ENCODE measurements around the gene PHTF1. TPM values are rescaled to one million over a fixed set of nuclear protein-coding genes. Genes with fewer than 3 reads are reported as not detected.

PHTF1 gene
- total RNA-seq, 8 experiments from 2014 or later: 15.8 to 41.4 (median 22.8) TPM

DNA sequence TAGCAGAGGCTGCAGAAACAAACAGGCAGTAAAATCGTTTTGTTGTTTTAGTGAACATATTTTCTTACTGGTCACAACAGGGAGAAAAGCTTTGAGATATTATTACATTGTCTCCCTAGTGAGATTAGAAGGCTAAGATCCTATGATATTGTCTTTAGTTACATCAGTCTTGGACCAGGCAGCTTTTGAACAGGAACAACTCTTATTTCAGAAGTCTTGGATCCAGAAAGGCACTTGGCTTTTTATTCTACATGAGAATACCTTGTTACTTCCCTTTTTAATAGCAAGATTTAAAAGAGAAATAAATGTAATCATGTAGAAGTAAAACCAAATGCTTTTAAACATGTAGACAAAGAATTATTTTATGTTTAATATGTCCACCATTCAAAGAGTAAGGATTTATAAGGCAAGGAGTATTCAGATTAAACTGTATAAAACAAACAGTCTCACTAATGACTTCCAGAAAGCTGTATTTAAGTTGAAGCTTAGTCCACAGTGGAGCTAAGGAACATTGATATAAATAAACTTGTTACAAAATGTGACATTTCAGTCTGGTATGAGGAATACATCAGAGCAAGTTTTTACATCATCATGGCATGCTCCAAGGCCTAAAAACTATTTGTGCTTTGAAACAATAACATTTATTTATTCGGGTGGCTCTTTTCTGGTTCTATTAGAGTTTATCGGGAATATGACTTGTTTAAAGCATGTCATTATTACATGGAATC, 72.2 kb downstream of the PHTF1 start:
- H3K4me3 ChIP-seq: no peak overlapping the region
- H3K4me1 ChIP-seq (replicated peaks in 1 of 2): no peaks in the 10 kb centered on the region
- no peak for ATAC-seq (replicated peaks in 6 of 8)
- 49 to 94% (median 83%) methylated on average over 1 to 3 of the region's 3 CpGs; no CpG with 5 or more reads in 1 of the 10 experiments for WGBS, 10 experiments
- H3K27ac ChIP-seq: no peak overlapping the region
- in situ Hi-C loops (cut with MboI; ENCODE audit: low pct_unique_long_range_greater_than_20kb in 2 of 9, low sequenced_read_pairs in 9 of 9, unreplicated experiment in 9 of 9): loop anchor here in 7 of 9 experiments (10.0 to 25.0 kb wide), 3 partner anchors 542 to 552 kb away; no protein-coding TSS in a partner anchor

GRCh38 chr1:113684153-113684541, 75.1 kb downstream of the PHTF1 start:
- ATAC-seq (replicated peaks in 6 of 8): peak in 4 of 8 experiments; percentile 40 to 99 (median 91)
- Histone ChIP-seq H3K4me3 (no peak overlapping the region), H3K27ac (no peak overlapping the region), H3K4me1 (replicated peaks in 1 of 2) (no peaks in the 10 kb centered on the region)
- in situ Hi-C loops (cut with MboI; ENCODE audit: low pct_unique_long_range_greater_than_20kb in 2 of 9, low sequenced_read_pairs in 9 of 9, unreplicated experiment in 9 of 9): loop anchor here in 7 of 9 experiments (10.0 to 25.0 kb wide), 3 partner anchors 539 to 549 kb away; no protein-coding TSS in a partner anchor
- 0 to 90% (median 80%) methylated on average over 1 to 6 of the region's 6 CpGs; no CpG with 5 or more reads in 1 of the 10 experiments for WGBS, 10 experiments

DNA sequence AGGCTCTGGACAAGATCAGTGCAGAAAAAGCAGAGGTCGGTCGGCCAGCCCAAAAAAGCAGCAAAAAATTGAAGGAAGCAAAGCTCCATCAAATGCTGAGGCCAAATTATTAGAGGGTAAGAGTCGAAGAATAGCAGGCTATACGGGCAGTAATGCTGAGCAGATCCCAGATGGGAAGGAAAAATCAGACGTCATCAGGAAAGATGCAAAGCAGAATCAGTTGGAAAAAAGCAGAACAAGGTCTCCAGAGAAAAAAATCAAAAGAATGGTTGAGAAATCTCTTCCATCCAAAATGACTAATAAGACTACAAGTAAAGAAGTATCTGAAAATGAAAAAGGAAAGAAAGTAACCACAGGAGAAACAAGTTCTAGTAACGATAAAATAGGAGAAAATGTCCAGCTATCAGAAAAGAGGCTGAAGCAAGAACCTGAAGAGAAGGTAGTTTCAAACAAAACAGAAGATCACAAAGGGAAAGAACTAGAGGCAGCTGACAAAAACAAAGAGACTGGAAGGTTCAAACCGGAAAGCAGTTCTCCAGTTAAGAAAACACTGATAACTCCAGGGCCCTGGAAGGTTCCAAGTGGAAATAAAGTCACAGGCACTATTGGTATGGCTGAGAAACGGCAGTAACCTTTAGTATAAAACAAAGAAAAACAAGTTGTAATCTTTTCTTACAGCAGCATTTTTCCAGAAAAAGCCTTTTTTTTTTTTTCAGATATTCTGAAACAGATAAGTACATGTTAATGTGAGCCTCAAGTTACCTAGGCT, 75.7 kb downstream of the PHTF1 start:
- Histone ChIP-seq H3K4me1 (replicated peaks in 1 of 2) (no peaks in the 10 kb centered on the region), H3K27ac (no peak overlapping the region), H3K4me3 (no peak overlapping the region)
- in situ Hi-C loops (cut with MboI; ENCODE audit: low pct_unique_long_range_greater_than_20kb in 2 of 9, low sequenced_read_pairs in 9 of 9, unreplicated experiment in 9 of 9): loop anchor here in 7 of 9 experiments (10.0 to 25.0 kb wide), 3 partner anchors 539 to 549 kb away; no protein-coding TSS in a partner anchor
- peak in 1 of 8 experiments; percentile 37 for ATAC-seq (replicated peaks in 6 of 8)
- 28 to 94% (median 81%) methylated on average over 5 to 8 of the region's 8 CpGs for WGBS, 10 experiments

DNA sequence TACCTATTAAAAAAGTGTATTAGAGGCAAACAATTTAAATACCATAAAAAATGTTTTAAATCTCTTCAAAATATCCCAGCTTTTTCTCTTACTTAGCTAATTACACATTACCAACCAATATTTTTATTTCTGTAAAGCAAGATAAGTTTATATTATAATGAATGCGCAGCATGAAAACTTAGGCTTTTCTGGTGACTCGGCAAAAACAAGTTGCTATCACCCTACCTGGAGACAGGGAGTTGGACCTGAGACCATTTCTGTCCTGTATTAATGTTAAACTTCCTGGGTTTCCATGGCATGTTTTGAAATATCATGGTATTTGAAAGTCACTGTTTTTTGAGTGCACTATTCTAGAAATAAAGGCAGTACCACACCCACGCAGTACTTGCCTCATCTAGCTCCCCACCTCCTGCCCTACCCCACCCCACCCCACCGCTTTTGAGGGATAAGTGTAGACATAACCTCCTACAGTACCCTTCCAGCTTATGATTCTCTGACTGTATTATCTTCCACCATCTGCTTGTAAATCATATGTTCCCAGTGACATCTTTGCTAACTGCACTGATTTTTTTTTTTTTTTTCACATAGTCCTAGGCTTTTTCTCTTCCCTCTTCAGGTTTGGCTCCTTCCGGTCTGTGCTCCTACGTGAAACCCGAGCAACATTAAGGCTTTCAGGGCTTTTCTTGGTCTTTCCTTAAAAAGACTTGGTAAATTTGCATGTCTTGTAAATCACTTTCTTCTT, 77.5 kb downstream of the PHTF1 start:
- H3K27ac ChIP-seq: no peak overlapping the region
- 85 to 100% (median 96%) methylated on average over 3 to 7 of the region's 7 CpGs; no CpG with 5 or more reads in 1 of the 10 experiments for WGBS, 10 experiments
- no peak overlapping the region for H3K4me3 ChIP-seq
- in situ Hi-C loops (cut with MboI; ENCODE audit: low pct_unique_long_range_greater_than_20kb in 2 of 9, low sequenced_read_pairs in 9 of 9, unreplicated experiment in 9 of 9): loop anchor here in 7 of 9 experiments (10.0 to 25.0 kb wide), 3 partner anchors 537 to 547 kb away; no protein-coding TSS in a partner anchor
- H3K4me1 ChIP-seq (replicated peaks in 1 of 2): peaks cover 0 to 3% of the 10 kb centered on the region in 2 donors
- ATAC-seq (replicated peaks in 6 of 8): peak in 1 of 8 experiments; percentile 16

DNA sequence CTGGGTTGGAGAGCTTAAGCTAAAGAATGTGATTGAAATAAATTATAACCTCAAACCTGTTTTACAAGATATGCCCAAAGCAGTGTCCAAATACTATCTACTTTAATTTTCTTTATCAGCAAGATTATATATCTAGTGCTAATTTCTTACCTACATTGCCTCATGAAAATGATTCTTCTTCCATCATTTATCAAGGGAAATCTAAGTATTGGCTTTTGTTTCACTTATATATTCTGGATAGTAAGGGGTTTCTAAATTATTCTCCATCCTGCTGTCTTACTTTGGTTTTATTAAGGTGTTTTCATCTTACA, 81.2 kb downstream of the PHTF1 start:
- Histone ChIP-seq H3K4me3 (no peak overlapping the region), H3K27ac (no peak overlapping the region), H3K4me1 (replicated peaks in 1 of 2) (peaks cover 0 to 3% of the 10 kb centered on the region in 2 donors)
- in situ Hi-C loops (cut with MboI; ENCODE audit: low pct_unique_long_range_greater_than_20kb in 2 of 9, low sequenced_read_pairs in 9 of 9, unreplicated experiment in 9 of 9): loop anchor here in 5 of 9 experiments (25.0 kb wide), 1 partner anchor 541 kb away; no protein-coding TSS in a partner anchor
- ATAC-seq (replicated peaks in 6 of 8): no peak

- ATAC-seq (replicated peaks in 6 of 8): peak in 6 of 8 experiments; percentile 41 to 74 (median 64)
- peaks cover 0 to 3% of the 10 kb centered on the region in 2 donors for H3K4me1 ChIP-seq (replicated peaks in 1 of 2)
- no peak overlapping the region for H3K27ac ChIP-seq
- WGBS, 10 experiments: 37 to 100% (median 85%) methylated on average over 2 to 7 of the region's 7 CpGs
- H3K4me3 ChIP-seq: no peak overlapping the region
- in situ Hi-C loops (cut with MboI; ENCODE audit: low pct_unique_long_range_greater_than_20kb in 2 of 9, low sequenced_read_pairs in 9 of 9, unreplicated experiment in 9 of 9): loop anchor here in 5 of 9 experiments (25.0 kb wide), 1 partner anchor 540 kb away; no protein-coding TSS in a partner anchor
These were observed 81.8 kb downstream of the PHTF1 start for GRCh38 chr1:113677250-113678158.

- 86 to 100% (median 96%) methylated on average over 2 to 5 of the region's 5 CpGs; no CpG with 5 or more reads in 2 of the 10 experiments for WGBS, 10 experiments
- H3K27ac ChIP-seq: no peak overlapping the region
- in situ Hi-C loops (cut with MboI; ENCODE audit: low pct_unique_long_range_greater_than_20kb in 2 of 9, low sequenced_read_pairs in 9 of 9, unreplicated experiment in 9 of 9): loop anchor here in 5 of 9 experiments (25.0 kb wide), 1 partner anchor 539 kb away; no protein-coding TSS in a partner anchor
- peaks cover 7 to 8% of the 10 kb centered on the region in 2 donors for H3K4me1 ChIP-seq (replicated peaks in 1 of 2)
- no peak overlapping the region for H3K4me3 ChIP-seq
- ATAC-seq (replicated peaks in 6 of 8): no peak
These were observed 82.8 kb downstream of the PHTF1 start for GRCh38 chr1:113676524-113676923.

DNA sequence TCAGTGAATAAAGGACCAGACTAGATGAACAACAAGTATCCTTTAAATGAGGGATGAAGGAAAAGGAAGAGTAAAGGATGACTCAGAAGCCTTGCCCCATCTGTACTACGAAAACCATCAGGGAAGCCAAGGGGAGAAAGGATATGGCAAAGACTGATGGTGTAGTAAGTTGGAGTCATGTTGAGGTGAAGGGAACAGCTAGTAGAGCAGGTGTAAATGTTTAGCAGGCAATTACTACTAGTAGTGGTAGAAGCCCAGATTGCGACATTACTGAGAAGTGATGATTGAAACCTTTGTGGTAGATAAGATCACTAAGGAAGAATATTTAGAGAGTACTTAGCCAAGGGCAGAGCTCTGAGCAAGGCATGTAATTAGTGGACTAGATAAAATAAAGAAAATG, 84.0 kb downstream of the PHTF1 start:
- in situ Hi-C loops (cut with MboI; ENCODE audit: low pct_unique_long_range_greater_than_20kb in 2 of 9, low sequenced_read_pairs in 9 of 9, unreplicated experiment in 9 of 9): loop anchor here in 5 of 9 experiments (25.0 kb wide), 1 partner anchor 538 kb away; no protein-coding TSS in a partner anchor
- Histone ChIP-seq H3K27ac (no peak overlapping the region), H3K4me1 (replicated peaks in 1 of 2) (peaks cover 7 to 13% of the 10 kb centered on the region in 2 donors), H3K4me3 (no peak overlapping the region)
- ATAC-seq (replicated peaks in 6 of 8): no peak
- whole genome bisulfite sequencing, 10 experiments: 80 to 100% (median 91%) methylated on average over 1 to 2 of the region's 2 CpGs

DNA sequence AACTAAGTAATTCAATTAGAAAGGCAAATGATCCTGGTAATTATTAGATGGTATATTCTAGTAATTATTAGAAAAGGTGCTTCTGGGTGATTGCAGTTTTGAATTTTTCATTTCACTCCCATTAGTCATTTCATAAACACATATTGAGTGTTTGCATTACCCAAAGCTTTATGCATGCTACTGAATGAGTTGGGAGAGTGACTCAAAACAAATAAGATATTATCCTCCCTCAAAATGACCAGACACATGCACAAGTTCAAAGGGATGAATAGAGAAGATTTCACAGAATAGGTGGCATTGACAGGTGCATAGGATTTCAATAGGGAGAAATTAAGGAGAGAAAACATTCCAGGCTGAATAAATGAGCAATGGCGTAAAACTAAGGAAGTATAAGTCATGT, 84.7 kb downstream of the PHTF1 start:
- H3K27ac ChIP-seq: no peak overlapping the region
- ATAC-seq (replicated peaks in 6 of 8): peak in 1 of 8 experiments; percentile 19
- in situ Hi-C loops (cut with MboI; ENCODE audit: low pct_unique_long_range_greater_than_20kb in 2 of 9, low sequenced_read_pairs in 9 of 9, unreplicated experiment in 9 of 9): loop anchor here in 1 of 9 experiments (25.0 kb wide), 1 partner anchor 537 kb away; no protein-coding TSS in a partner anchor
- WGBS, 10 experiments: 75 to 100% (median 100%) methylated on average over 1 of the region's 1 CpG
- no peak overlapping the region for H3K4me3 ChIP-seq
- H3K4me1 ChIP-seq (replicated peaks in 1 of 2): peaks cover 7 to 13% of the 10 kb centered on the region in 2 donors

- ATAC-seq (replicated peaks in 6 of 8): no peak
- Histone ChIP-seq H3K27ac (no peak overlapping the region), H3K4me1 (replicated peaks in 1 of 2) (peaks cover 7 to 11% of the 10 kb centered on the region in 2 donors), H3K4me3 (no peak overlapping the region)
- in situ Hi-C loops (cut with MboI; ENCODE audit: low pct_unique_long_range_greater_than_20kb in 2 of 9, low sequenced_read_pairs in 9 of 9, unreplicated experiment in 9 of 9): loop anchor here in 1 of 9 experiments (25.0 kb wide), 1 partner anchor 535 kb away; no protein-coding TSS in a partner anchor
- WGBS, 10 experiments: 74 to 100% (median 92%) methylated on average over 2 to 4 of the region's 4 CpGs
These were observed 86.8 kb downstream of the PHTF1 start for GRCh38 chr1:113672491-113672890.

DNA sequence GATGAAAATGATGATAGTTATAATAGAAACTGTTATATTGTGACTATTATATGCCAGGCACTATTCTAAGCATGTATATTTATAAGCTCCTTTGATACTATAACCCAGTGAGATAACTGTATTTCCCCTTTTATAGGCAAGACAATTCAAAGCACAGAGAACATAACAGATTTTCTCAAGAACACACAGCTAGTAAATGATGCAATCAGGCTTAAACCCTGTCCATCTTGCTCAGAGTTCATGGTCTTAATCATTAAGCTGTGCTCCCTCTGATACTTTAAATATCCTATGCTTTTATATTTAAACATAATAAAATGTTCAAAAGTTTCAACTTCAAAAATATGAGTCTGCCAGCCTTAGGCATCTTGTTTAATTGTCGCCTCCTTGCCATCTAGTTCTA, 88.6 kb downstream of the PHTF1 start:
- Histone ChIP-seq H3K27ac (no peak overlapping the region), H3K4me1 (replicated peaks in 1 of 2) (peaks cover 7 to 11% of the 10 kb centered on the region in 2 donors), H3K4me3 (no peak overlapping the region)
- ATAC-seq (replicated peaks in 6 of 8): no peak
- in situ Hi-C loops (cut with MboI; ENCODE audit: low pct_unique_long_range_greater_than_20kb in 2 of 9, low sequenced_read_pairs in 9 of 9, unreplicated experiment in 9 of 9): loop anchor here in 1 of 9 experiments (25.0 kb wide), 1 partner anchor 533 kb away; no protein-coding TSS in a partner anchor
- 89 to 100% (median 100%) methylated on average over 1 of the region's 1 CpG for WGBS, 10 experiments
